Measurements from ENCODE around the gene FER1L5.

Gene FER1L5

GRCh38 chr2:96698221-96698861 lies 55.8 kb downstream of the FER1L5 start:
- no peak overlapping the region for H3K27ac ChIP-seq (ENCODE audit: low read depth, low read length)
- H4K8ac ChIP-seq (ENCODE audit: low read depth, low read length), result no peak overlapping the region
- H3K27me3 ChIP-seq (ENCODE audit: insufficient read depth, low read length), result no peaks in the 10 kb centered on the region
- H3K9me3 ChIP-seq (ENCODE audit: insufficient read depth, low read depth, low read length), result peaks cover 4% of the 10 kb centered on the region
- no CpG with 5 or more reads among the region's 14 CpGs for WGBS (ENCODE audit: extremely low coverage, insufficient coverage, insufficient read length)
- no peak overlapping the region for H3K14ac ChIP-seq (ENCODE audit: low read length)
- no peak overlapping the region for H3K4ac ChIP-seq (ENCODE audit: low read depth, low read length)
- no peak overlapping the region for H2BK5ac ChIP-seq (ENCODE audit: low read depth, low read length, poor library complexity)
- no peak overlapping the region for H2AFZ ChIP-seq (ENCODE audit: insufficient read depth, low read length, poor library complexity)
- H3K79me2 ChIP-seq (ENCODE audit: control insufficient read depth, insufficient read depth, low read length, poor library complexity), result no peaks in the 10 kb centered on the region
- H3K79me1 ChIP-seq (ENCODE audit: low read length), result no peaks in the 10 kb centered on the region
- no peak overlapping the region for H4K91ac ChIP-seq (ENCODE audit: low read depth, low read length)
- no peak overlapping the region for H3K4me3 ChIP-seq (ENCODE audit: low read depth, low read length)
- H3K36me3 ChIP-seq (ENCODE audit: control insufficient read depth in 1 of 2, insufficient read depth in 2 of 2, low read length in 2 of 2), result peaks cover 3 to 8% of the 10 kb centered on the region in 2 experiments
- H2BK120ac ChIP-seq (ENCODE audit: insufficient read depth, low read length, poor library complexity), result no peak overlapping the region
- no peak overlapping the region for H3K9ac ChIP-seq (ENCODE audit: low read length)
- H2BK12ac ChIP-seq (ENCODE audit: low read length), result no peak overlapping the region
- H3K23ac ChIP-seq (ENCODE audit: low read length), result no peak overlapping the region
- DNase-seq, result no peak
- peaks cover 0 to 3% of the 10 kb centered on the region in 2 experiments for H3K4me1 ChIP-seq (ENCODE audit: control insufficient read depth in 1 of 2, insufficient read depth in 2 of 2, low read length in 2 of 2)
- H4K12ac ChIP-seq (ENCODE audit: low read depth, low read length), result no peak overlapping the region
- no peak overlapping the region for H3K18ac ChIP-seq (ENCODE audit: low read length)
- H2AK5ac ChIP-seq (ENCODE audit: low read length), result no peak overlapping the region
- no peak overlapping the region for H3K4me2 ChIP-seq (ENCODE audit: low read length)

- H3K14ac ChIP-seq (ENCODE audit: low read length), result no peak overlapping the region
- no peak overlapping the region for H2BK120ac ChIP-seq (ENCODE audit: insufficient read depth, low read length, poor library complexity)
- H2AK5ac ChIP-seq (ENCODE audit: low read length), result no peak overlapping the region
- no peak overlapping the region for H3K4ac ChIP-seq (ENCODE audit: low read depth, low read length)
- H4K8ac ChIP-seq (ENCODE audit: low read depth, low read length), result no peak overlapping the region
- no peak for DNase-seq
- H4K91ac ChIP-seq (ENCODE audit: low read depth, low read length), result no peak overlapping the region
- peaks cover 4% of the 10 kb centered on the region for H3K9me3 ChIP-seq (ENCODE audit: insufficient read depth, low read depth, low read length)
- H3K36me3 ChIP-seq (ENCODE audit: control insufficient read depth in 1 of 2, insufficient read depth in 2 of 2, low read length in 2 of 2), result peaks cover 4 to 11% of the 10 kb centered on the region in 2 experiments
- H3K79me1 ChIP-seq (ENCODE audit: low read length), result no peaks in the 10 kb centered on the region
- H3K27me3 ChIP-seq (ENCODE audit: insufficient read depth, low read length), result no peaks in the 10 kb centered on the region
- H3K23ac ChIP-seq (ENCODE audit: low read length), result no peak overlapping the region
- no peak overlapping the region for H2BK5ac ChIP-seq (ENCODE audit: low read depth, low read length, poor library complexity)
- no peak overlapping the region for H2BK12ac ChIP-seq (ENCODE audit: low read length)
- H3K4me1 ChIP-seq (ENCODE audit: control insufficient read depth in 1 of 2, insufficient read depth in 2 of 2, low read length in 2 of 2), result peaks cover 0 to 3% of the 10 kb centered on the region in 2 experiments
- WGBS (ENCODE audit: extremely low coverage, insufficient coverage, insufficient read length), result no CpG with 5 or more reads among the region's 6 CpGs
- no peak overlapping the region for H3K18ac ChIP-seq (ENCODE audit: low read length)
- H4K12ac ChIP-seq (ENCODE audit: low read depth, low read length), result no peak overlapping the region
- H2AFZ ChIP-seq (ENCODE audit: insufficient read depth, low read length, poor library complexity), result no peak overlapping the region
- no peak overlapping the region for H3K9ac ChIP-seq (ENCODE audit: low read length)
- no peak overlapping the region for H3K4me2 ChIP-seq (ENCODE audit: low read length)
- no peaks in the 10 kb centered on the region for H3K79me2 ChIP-seq (ENCODE audit: control insufficient read depth, insufficient read depth, low read length, poor library complexity)
- H3K27ac ChIP-seq (ENCODE audit: low read depth, low read length), result no peak overlapping the region
- H3K4me3 ChIP-seq (ENCODE audit: low read depth, low read length), result no peak overlapping the region
Observed at GRCh38 chr2:96699021-96699420, 56.5 kb downstream of the FER1L5 start.

GRCh38 chr2:96699621-96700020 lies 57.1 kb downstream of the FER1L5 start:
- no peak for DNase-seq
- H3K79me2 ChIP-seq (ENCODE audit: control insufficient read depth, insufficient read depth, low read length, poor library complexity), result no peaks in the 10 kb centered on the region
- no peak overlapping the region for H2AFZ ChIP-seq (ENCODE audit: insufficient read depth, low read length, poor library complexity)
- H4K8ac ChIP-seq (ENCODE audit: low read depth, low read length), result no peak overlapping the region
- H3K14ac ChIP-seq (ENCODE audit: low read length), result no peak overlapping the region
- H2AK5ac ChIP-seq (ENCODE audit: low read length), result no peak overlapping the region
- H3K4me2 ChIP-seq (ENCODE audit: low read length), result no peak overlapping the region
- no peak overlapping the region for H4K91ac ChIP-seq (ENCODE audit: low read depth, low read length)
- H2BK120ac ChIP-seq (ENCODE audit: insufficient read depth, low read length, poor library complexity), result no peak overlapping the region
- no peak overlapping the region for H3K9ac ChIP-seq (ENCODE audit: low read length)
- no peak overlapping the region for H3K23ac ChIP-seq (ENCODE audit: low read length)
- H2BK5ac ChIP-seq (ENCODE audit: low read depth, low read length, poor library complexity), result no peak overlapping the region
- H3K4ac ChIP-seq (ENCODE audit: low read depth, low read length), result no peak overlapping the region
- no peak overlapping the region for H3K18ac ChIP-seq (ENCODE audit: low read length)
- H3K27ac ChIP-seq (ENCODE audit: low read depth, low read length), result no peak overlapping the region
- H2BK12ac ChIP-seq (ENCODE audit: low read length), result no peak overlapping the region
- WGBS (ENCODE audit: extremely low coverage, insufficient coverage, insufficient read length), result no CpG with 5 or more reads among the region's 9 CpGs
- peaks cover 4% of the 10 kb centered on the region for H3K9me3 ChIP-seq (ENCODE audit: insufficient read depth, low read depth, low read length)
- H3K4me3 ChIP-seq (ENCODE audit: low read depth, low read length), result no peak overlapping the region
- H3K4me1 ChIP-seq (ENCODE audit: control insufficient read depth in 1 of 2, insufficient read depth in 2 of 2, low read length in 2 of 2), result peaks cover 0 to 3% of the 10 kb centered on the region in 2 experiments
- H4K12ac ChIP-seq (ENCODE audit: low read depth, low read length), result no peak overlapping the region
- no peaks in the 10 kb centered on the region for H3K79me1 ChIP-seq (ENCODE audit: low read length)
- H3K36me3 ChIP-seq (ENCODE audit: control insufficient read depth in 1 of 2, insufficient read depth in 2 of 2, low read length in 2 of 2), result peaks cover 6 to 15% of the 10 kb centered on the region in 2 experiments
- no peaks in the 10 kb centered on the region for H3K27me3 ChIP-seq (ENCODE audit: insufficient read depth, low read length)

GRCh38 chr2:96700086-96700485 lies 57.5 kb downstream of the FER1L5 start:
- H3K79me2 ChIP-seq (ENCODE audit: control insufficient read depth, insufficient read depth, low read length, poor library complexity), result no peaks in the 10 kb centered on the region
- no peak overlapping the region for H3K9ac ChIP-seq (ENCODE audit: low read length)
- H4K12ac ChIP-seq (ENCODE audit: low read depth, low read length), result no peak overlapping the region
- WGBS (ENCODE audit: extremely low coverage, insufficient coverage, insufficient read length), result no CpG with 5 or more reads among the region's 8 CpGs
- no peak overlapping the region for H2BK5ac ChIP-seq (ENCODE audit: low read depth, low read length, poor library complexity)
- no peak overlapping the region for H2BK120ac ChIP-seq (ENCODE audit: insufficient read depth, low read length, poor library complexity)
- peaks cover 2% of the 10 kb centered on the region for H3K9me3 ChIP-seq (ENCODE audit: insufficient read depth, low read depth, low read length)
- H3K4me2 ChIP-seq (ENCODE audit: low read length), result no peak overlapping the region
- no peak overlapping the region for H2AK5ac ChIP-seq (ENCODE audit: low read length)
- no peak overlapping the region for H3K23ac ChIP-seq (ENCODE audit: low read length)
- no peaks in the 10 kb centered on the region for H3K27me3 ChIP-seq (ENCODE audit: insufficient read depth, low read length)
- no peak overlapping the region for H3K4ac ChIP-seq (ENCODE audit: low read depth, low read length)
- H3K4me3 ChIP-seq (ENCODE audit: low read depth, low read length), result no peak overlapping the region
- H3K36me3 ChIP-seq (ENCODE audit: control insufficient read depth in 1 of 2, insufficient read depth in 2 of 2, low read length in 2 of 2), result peaks cover 9 to 19% of the 10 kb centered on the region in 2 experiments
- no peak overlapping the region for H3K18ac ChIP-seq (ENCODE audit: low read length)
- no peak overlapping the region for H3K27ac ChIP-seq (ENCODE audit: low read depth, low read length)
- no peak overlapping the region for H2AFZ ChIP-seq (ENCODE audit: insufficient read depth, low read length, poor library complexity)
- H3K79me1 ChIP-seq (ENCODE audit: low read length), result no peaks in the 10 kb centered on the region
- H4K8ac ChIP-seq (ENCODE audit: low read depth, low read length), result no peak overlapping the region
- DNase-seq, result no peak
- peaks cover 0 to 2% of the 10 kb centered on the region in 2 experiments for H3K4me1 ChIP-seq (ENCODE audit: control insufficient read depth in 1 of 2, insufficient read depth in 2 of 2, low read length in 2 of 2)
- H2BK12ac ChIP-seq (ENCODE audit: low read length), result no peak overlapping the region
- no peak overlapping the region for H3K14ac ChIP-seq (ENCODE audit: low read length)
- no peak overlapping the region for H4K91ac ChIP-seq (ENCODE audit: low read depth, low read length)

Measured in trophoblast cell (in vitro differentiated cells and primary cell).